ENCODE measurements around the gene SLC10A6.

The SLC10A6 gene

DNA sequence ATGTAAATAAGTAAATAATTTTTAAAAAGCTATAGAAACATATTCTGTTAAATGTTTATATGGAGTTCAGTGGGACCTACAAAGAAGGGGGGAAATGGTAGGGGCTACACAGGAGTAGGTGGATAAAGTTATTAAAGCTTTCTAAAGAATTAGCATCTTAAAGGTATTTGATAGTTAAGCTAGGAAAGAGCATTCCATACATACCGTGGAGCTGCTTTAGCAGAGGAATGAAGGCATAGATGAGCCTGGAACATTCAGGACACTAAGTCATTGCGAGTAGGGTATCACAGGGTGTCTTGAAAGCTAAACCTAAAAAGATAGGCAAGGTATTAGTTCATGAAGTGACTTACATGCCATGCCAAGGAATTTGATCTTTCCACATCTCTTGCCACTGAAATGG is 60.4 kb downstream of the SLC10A6 start:
- DNase-seq (ENCODE audit: low read depth in 2 of 2): no peak

DNA sequence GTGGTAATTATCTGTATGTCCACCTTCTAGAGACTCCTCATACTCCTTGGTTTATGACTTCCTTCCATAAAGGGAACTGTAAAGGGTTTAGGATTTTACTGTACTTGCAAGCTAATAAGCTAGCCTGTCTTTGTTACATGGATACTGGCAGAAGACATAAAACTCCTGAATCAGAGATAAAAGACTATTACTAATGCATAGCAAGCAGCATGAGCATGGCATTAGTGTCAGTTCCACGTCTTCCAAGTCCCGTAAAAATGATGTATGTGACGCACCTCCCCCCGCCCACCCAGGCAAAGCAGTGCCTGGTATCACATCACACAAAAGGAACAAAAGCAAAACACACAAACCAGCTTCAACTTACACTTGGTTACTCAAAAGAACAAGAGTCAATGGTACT is 71.0 kb downstream of the SLC10A6 start:
- no peak for DNase-seq (ENCODE audit: low read depth in 2 of 2)

GRCh38 chr4:86775061-86775460 is 74.1 kb downstream of the SLC10A6 start:
- DNase-seq (ENCODE audit: low read depth in 2 of 2): no peak

Data from activated CD8-positive, alpha-beta memory T cell treated with anti-CD3 and anti-CD28 coated beads for 4 hours (primary cell).